H4 (cell line): ENCODE results near the gene YTHDF1. TPM values are rescaled to one million over a fixed set of nuclear protein-coding genes. Genes with fewer than 3 reads are reported as not detected.

Experiments
- DNase-seq: peaks from one replicate; pipeline ENCODE4 v3.0.0-alpha.2; 2015; ENCODE audit warnings: low spot score
- total RNA-seq: library from RNA; depleted of rRNA; stranded (reverse); fragments of >200 nt; shearing (Covaris generic); gene quantifications from 2 replicates; pipeline ENCODE4 v1.2.3, GENCODE V29; 2014

The YTHDF1 gene
- total RNA-seq, 1 experiment from 2014 or later = 16.2 TPM

GRCh38 chr20:63186528-63187316 lies 29.2 kb downstream of the YTHDF1 start:
- DNase-seq = no peak

- no peak for DNase-seq
These were observed 29.8 kb downstream of the YTHDF1 start for GRCh38 chr20:63186084-63186483.

GRCh38 chr20:63185215-63185796 lies 30.6 kb downstream of the YTHDF1 start:
- DNase-seq = no peak

DNA sequence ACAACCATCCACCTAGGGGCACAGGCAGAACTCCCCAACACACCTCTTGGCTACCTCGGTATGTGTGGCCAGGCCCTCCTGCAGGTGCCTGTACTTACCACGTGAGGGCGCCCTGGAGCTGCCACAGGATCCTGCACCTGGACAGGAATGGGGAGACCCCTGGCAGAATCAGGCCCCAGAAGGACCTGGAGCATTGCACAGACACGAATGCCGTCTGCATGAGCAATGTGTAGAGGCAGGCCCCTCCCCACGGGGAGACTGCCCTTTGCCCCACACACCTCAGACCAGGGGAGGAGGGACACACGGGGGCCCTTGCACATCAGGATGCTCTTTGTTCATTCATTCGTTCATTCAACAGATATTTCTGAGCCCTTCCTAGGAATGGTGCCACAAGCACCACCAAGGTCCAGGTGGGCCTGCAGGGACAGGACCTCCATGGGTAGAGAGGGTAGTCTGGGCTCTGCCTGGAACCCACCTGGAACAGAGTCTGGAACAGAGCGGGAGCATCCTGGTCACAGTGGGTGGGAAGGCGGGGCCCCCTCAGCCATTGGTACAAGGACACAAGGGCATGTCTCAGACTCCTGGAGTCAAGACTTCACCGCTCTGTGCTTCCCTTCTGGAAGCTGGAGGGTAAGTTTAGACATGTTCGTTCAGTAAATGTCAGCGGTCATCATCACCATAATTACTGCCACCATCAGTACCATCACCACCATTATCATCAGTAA lies 32.3 kb downstream of the YTHDF1 start:
- DNase-seq = no peak

GRCh38 chr20:63182946-63183415 lies 33.0 kb downstream of the YTHDF1 start:
- DNase-seq = no peak

GRCh38 chr20:63182425-63182824 lies 33.5 kb downstream of the YTHDF1 start:
- DNase-seq = no peak

DNA sequence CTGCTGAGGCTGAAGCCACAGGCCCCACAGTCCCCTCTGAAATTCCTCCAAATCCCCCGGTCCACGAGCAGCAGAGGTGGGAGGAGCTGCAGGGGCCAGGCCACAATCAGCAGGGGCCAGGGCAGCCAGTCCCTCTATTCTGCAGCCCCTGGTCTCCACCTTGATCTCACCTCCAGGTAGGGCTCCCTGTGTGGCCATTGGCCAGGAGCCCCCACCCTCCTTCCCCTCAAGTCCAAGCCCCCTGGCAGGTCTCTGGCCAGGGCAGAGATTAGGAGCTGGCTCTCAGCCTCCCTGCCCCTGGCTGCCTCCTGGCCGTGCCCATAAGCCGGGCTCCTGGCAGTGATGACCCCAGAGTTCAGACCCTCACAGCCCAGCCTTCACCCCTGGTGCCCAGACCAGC lies 34.7 kb downstream of the YTHDF1 start:
- DNase-seq = no peak

DNA sequence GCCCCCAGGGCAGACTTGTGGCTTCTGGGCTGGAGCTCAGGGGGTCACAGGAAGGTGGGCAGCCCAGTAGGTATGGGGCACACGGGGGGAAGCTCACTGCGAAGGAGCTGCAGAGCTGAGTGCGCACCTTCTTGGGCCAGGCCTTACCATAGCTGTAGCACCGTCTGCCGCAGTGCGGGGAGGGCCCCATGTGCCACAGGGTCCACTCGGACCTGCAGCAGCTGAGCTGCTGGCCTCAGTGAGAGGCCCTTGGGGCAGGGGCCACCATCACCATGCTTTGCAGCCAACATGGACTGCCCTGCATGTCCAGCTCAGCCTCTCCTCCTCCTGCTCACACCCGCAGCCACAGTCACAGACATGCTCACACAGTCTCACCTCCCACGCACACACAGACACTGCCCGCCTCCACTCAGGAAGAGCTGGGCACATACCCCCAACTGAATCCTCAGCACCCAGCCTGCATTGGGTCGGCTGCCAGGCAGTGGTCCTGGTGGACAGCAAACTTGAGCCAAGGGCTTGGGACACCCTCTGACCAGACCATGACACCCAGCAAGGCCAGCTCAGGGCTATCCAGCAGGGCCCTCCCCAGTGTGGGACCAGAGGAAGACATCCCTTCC lies 35.3 kb downstream of the YTHDF1 start:
- no peak for DNase-seq

GRCh38 chr20:63179687-63180568 lies 36.0 kb downstream of the YTHDF1 start:
- no peak for DNase-seq

GRCh38 chr20:63178889-63179686 lies 36.8 kb downstream of the YTHDF1 start:
- DNase-seq = peak; percentile 39

- DNase-seq = no peak
These were observed 37.5 kb downstream of the YTHDF1 start for GRCh38 chr20:63178446-63178820.

DNA sequence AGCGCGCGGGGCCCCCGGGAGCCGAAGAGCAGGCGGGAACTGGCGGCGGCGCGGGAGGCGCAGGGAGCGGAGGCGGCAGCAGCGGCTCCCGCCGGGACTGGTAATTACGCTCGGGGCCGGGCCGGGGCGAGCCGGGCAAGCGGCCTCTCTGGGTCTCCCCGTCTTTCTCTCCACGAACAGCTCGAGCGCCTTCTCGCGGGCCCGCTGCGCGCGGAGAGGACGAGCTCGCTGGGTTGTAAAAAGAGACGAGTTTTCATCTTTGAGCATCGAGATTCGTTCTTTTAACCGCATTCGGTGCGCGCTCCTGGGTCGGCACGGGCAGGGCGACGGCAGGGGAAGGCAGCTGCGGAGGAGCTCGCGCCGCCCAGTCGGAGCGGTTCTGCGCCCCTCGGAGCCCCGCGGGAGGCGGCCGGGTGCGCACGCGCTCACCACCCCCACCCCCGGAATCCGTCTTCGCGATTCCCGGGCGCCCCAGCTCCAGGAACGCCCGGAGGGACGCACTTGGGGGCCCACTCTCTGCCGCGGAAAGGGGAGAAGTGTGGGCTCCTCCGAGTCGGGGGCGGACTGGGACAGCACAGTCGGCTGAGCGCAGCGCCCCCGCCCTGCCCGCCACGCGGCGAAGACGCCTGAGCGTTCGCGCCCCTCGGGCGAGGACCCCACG lies 38.0 kb downstream of the YTHDF1 start:
- DNase-seq = no peak

DNA sequence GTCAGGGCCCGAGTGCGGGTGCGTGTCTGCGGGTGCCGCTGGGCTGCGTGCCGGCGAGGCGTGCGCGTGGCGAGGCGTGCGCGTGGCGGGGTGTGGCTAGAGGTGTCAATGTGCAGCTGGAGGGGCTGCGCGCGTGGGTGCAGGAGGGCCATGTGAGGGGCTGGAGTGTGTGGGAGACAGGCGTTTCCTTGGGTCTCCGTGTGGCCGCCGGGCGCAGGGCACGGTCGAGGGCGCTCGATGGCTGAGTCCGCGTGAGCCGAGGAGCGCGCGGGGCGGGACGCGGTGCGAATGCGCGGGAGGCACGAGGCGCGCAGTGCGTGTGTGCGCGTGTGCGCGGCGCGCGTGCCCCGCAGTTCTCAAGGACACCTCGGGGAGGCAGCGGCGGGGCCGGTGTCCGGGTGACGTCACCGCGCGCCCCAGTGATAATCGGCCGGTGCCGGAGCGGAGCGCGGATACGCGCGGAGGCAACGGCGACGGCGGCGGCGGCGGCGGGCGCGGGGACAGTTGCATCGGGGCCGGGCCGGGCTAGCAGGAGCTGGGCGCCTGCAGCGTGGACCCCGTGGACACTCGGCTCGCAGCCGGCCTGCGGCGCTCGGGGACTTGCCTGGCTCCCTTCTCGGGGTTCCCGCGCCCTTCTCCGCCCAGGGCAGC lies 38.7 kb downstream of the YTHDF1 start:
- DNase-seq = no peak

DNA sequence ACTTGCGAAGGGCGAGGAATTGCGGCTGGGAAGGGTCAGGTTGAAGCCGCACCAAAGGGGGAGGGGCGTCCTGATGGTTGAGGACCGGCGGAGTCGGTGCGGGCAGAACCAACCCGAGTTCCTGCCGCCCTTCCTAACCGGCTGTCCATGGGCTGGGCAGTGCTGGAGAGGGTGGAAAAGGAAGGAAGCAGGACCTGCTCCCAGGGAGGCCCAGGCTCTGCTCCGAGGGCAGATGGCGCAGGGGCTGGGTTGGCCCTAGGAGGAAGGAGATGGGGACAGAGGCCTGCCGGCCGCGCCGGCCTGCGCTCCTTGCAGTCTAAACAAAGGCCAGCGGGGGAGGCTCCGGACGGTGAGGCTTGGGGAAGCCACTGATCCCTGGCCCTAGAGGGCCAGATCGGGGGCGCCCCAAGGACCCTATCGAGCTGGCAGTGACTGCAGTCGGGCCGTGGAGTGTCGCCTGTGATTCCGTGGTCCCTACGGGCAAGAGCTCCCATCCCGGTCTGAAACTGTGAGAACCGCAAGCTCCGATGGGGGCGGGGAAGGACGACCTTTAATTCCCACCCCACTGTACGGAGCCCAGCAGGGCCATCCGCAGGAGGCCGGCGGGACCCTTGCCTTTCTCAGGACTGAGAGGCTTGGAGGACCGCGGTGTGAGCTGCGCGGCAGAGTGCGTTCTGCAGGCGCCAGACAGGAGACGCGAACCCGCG lies 39.4 kb downstream of the YTHDF1 start:
- DNase-seq = no peak

GRCh38 chr20:63176034-63176426 lies 39.9 kb downstream of the YTHDF1 start:
- no peak for DNase-seq

DNA sequence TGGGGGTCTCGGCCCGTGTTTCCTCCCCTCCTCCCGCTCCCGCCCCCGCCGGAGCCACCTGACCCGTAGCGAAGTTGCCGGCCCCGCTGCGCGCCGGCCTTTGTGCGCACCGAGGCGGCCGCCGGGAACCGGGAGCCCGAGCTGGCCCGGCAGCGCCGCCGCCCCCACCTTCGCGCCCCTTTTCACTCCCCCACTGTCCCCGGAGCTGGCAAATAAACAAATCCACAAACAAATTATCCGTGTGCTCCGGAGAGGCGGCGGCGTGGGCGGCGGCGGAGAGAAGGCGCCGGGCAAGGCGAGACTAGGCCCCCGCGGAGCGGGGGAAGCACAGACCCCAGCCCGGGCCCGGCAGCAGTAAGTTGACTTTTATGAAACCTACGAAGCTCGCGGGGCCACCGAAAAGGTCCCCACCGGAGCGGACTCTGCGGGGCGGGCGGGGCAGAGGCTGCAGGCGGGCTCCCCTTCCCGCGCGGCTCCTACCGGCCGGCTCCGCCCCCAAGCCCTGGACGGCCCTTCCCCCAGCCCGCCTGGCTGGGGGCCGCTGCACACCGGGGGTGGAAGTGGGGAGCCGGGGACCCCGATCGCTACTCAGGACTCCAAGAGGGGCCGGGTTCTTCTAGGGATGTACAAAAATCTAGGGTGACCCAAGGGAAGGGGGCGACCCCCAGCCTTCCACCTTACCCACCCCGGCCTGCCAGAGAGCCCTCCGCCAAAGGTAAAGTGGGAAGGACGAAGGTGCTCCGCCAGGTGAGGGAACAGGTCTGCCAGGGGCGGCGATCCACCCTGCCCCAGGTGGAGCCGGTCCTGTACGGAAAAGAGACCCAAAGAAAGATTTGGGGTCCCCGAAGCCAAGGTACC lies 40.7 kb downstream of the YTHDF1 start:
- no peak for DNase-seq

- DNase-seq = no peak
These were observed 41.5 kb downstream of the YTHDF1 start for GRCh38 chr20:63174309-63175037.
